ENCODE results near the gene ISYNA1. TPM values are rescaled to one million over a fixed set of nuclear protein-coding genes. Genes with fewer than 3 reads are reported as not detected.

Gene ISYNA1
- total RNA-seq, 1 donor from 2014 or later = 111 TPM

DNA sequence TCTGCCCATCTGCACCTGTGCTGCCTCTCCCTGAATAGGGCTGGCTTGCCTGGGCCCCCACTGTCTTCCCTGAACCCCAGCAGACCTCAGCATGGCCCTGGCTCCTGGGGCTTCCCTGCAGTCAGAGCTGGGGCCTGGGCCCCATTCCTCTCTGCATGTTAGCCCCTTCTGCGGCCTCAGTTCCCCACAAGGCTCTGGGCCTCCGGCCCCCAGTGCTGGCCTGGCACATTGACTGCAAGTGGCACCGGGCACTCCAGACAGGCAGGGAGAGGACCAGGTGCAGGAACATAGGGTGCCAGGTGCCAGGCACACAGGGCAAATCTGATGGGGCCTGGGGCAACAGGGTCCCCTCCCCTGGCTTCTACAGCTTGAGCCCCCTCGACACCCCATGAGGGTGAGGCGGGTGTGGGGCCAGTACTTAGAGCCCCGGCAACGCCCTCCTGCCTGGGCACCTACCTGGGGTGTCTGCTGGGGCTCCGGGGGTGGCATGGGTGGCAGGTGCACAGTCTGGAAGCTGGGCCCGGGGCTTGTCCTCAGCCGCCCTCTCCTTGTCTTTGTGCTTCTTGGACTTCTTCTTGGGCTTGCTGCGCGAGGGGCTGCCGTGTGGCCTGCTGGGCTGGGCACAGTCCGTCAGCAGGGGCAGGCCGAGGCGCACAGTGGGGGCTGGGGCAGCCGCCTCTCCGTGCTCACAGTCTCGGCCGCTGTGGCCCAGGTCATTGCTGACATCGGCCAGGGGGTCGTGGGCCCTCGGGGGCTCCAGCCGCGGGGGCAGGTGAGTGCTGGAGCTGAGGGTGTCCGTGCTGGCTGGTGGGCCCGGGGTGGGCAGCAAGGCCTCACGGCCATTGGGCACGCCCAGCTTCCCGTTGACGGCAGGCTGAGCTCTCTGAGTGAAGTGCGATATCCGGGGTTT is 12.3 kb upstream of the ISYNA1 start:
- peak overlapping the region; percentile 46 for H3K27ac Mint-ChIP-seq (ENCODE audit: unreplicated experiment)
- H3K9me3 Mint-ChIP-seq (ENCODE audit: unreplicated experiment) = peaks cover 9% of the 10 kb centered on the region
- H3K4me3 Mint-ChIP-seq (ENCODE audit: unreplicated experiment) = peak overlapping the region; percentile 55

GRCh38 chr19:18449552-18449951 is 11.6 kb upstream of the ISYNA1 start:
- DNase-seq = peak; percentile 63
- Mint-ChIP-seq H3K36me3 (ENCODE audit: unreplicated experiment) (no peaks in the 10 kb centered on the region), H3K27me3 (ENCODE audit: unreplicated experiment) (peaks cover 13% of the 10 kb centered on the region), H3K4me3 (ENCODE audit: unreplicated experiment) (peak overlapping the region; percentile 25), H3K4me1 (ENCODE audit: low read depth, unreplicated experiment) (peaks cover 34% of the 10 kb centered on the region), H3K9me3 (ENCODE audit: unreplicated experiment) (peaks cover 9% of the 10 kb centered on the region), H3K27ac (ENCODE audit: unreplicated experiment) (peak overlapping the region; percentile 81)
- TF ChIP-seq, protein P1, sequence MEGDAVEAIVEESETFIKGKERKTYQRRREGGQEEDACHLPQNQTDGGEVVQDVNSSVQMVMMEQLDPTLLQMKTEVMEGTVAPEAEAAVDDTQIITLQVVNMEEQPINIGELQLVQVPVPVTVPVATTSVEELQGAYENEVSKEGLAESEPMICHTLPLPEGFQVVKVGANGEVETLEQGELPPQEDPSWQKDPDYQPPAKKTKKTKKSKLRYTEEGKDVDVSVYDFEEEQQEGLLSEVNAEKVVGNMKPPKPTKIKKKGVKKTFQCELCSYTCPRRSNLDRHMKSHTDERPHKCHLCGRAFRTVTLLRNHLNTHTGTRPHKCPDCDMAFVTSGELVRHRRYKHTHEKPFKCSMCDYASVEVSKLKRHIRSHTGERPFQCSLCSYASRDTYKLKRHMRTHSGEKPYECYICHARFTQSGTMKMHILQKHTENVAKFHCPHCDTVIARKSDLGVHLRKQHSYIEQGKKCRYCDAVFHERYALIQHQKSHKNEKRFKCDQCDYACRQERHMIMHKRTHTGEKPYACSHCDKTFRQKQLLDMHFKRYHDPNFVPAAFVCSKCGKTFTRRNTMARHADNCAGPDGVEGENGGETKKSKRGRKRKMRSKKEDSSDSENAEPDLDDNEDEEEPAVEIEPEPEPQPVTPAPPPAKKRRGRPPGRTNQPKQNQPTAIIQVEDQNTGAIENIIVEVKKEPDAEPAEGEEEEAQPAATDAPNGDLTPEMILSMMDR (IDR thresholded peaks at IDR 0.05; ENCODE audit: partially characterized antibody, unreplicated experiment) = no peak

More for the DNA sequence above, 12.3 kb upstream of the ISYNA1 start:
- DNase-seq = no peak
- H3K36me3 Mint-ChIP-seq (ENCODE audit: unreplicated experiment) = no peaks in the 10 kb centered on the region
- peaks cover 11% of the 10 kb centered on the region for H3K27me3 Mint-ChIP-seq (ENCODE audit: unreplicated experiment)
- TF ChIP-seq, protein P1 (IDR thresholded peaks at IDR 0.05; ENCODE audit: partially characterized antibody, unreplicated experiment) = no peak
- H3K4me1 Mint-ChIP-seq (ENCODE audit: low read depth, unreplicated experiment) = peaks cover 32% of the 10 kb centered on the region

- H3K36me3 Mint-ChIP-seq (ENCODE audit: unreplicated experiment) = peaks cover 5% of the 10 kb centered on the region
- peak overlapping the region; percentile 75 for H3K27ac Mint-ChIP-seq (ENCODE audit: unreplicated experiment)
- TF ChIP-seq, protein P1 (IDR thresholded peaks at IDR 0.05; ENCODE audit: partially characterized antibody, unreplicated experiment) = no peak
- DNase-seq = no peak
- H3K27me3 Mint-ChIP-seq (ENCODE audit: unreplicated experiment) = peaks cover 16% of the 10 kb centered on the region
- H3K4me3 Mint-ChIP-seq (ENCODE audit: unreplicated experiment) = peak overlapping the region; percentile 13
- H3K4me1 Mint-ChIP-seq (ENCODE audit: low read depth, unreplicated experiment) = peaks cover 37% of the 10 kb centered on the region
- H3K9me3 Mint-ChIP-seq (ENCODE audit: unreplicated experiment) = peaks cover 14% of the 10 kb centered on the region
Observed at GRCh38 chr19:18446811-18447359, 9.0 kb upstream of the ISYNA1 start.

GRCh38 chr19:18446145-18446810 is 8.3 kb upstream of the ISYNA1 start:
- Mint-ChIP-seq H3K4me3 (ENCODE audit: unreplicated experiment) (no peak overlapping the region), H3K27me3 (ENCODE audit: unreplicated experiment) (peaks cover 16% of the 10 kb centered on the region), H3K36me3 (ENCODE audit: unreplicated experiment) (peaks cover 5% of the 10 kb centered on the region), H3K27ac (ENCODE audit: unreplicated experiment) (no peak overlapping the region), H3K9me3 (ENCODE audit: unreplicated experiment) (peaks cover 14% of the 10 kb centered on the region), H3K4me1 (ENCODE audit: low read depth, unreplicated experiment) (peaks cover 36% of the 10 kb centered on the region)
- TF ChIP-seq, protein P1 (IDR thresholded peaks at IDR 0.05; ENCODE audit: partially characterized antibody, unreplicated experiment) = no peak
- DNase-seq = no peak
